Measurements from ENCODE around the gene OBSL1. TPM values are rescaled to one million over a fixed set of nuclear protein-coding genes. Genes with fewer than 3 reads are reported as not detected.

The OBSL1 gene
- total RNA-seq, 4 donors from 2014 or later = 51.9 to 123 (median 99.2) TPM

GRCh38 chr2:219538956-219539788 is 32.2 kb downstream of the OBSL1 start:
- Histone ChIP-seq H3K27ac (replicated peaks in 1 of 4) (peak overlapping the region in 2 of 4 donors; percentile 1 to 44), H3K4me1 (peaks cover 30 to 45% (median 39%) of the 10 kb centered on the region in 4 donors), H3K27me3 (peaks cover 0 to 4% (median 0%) of the 10 kb centered on the region in 4 donors), H3K36me3 (peaks cover 13 to 34% (median 27%) of the 10 kb centered on the region in 4 donors), H3K4me3 (no peak overlapping the region), H3K9me3 (no peaks in the 10 kb centered on the region)
- intact Hi-C loops (cut with DNase I) = no loop called here
- TF ChIP-seq POLR2AphosphoS5 (IDR thresholded peaks at IDR 0.05) = no peak
- TF ChIP-seq EP300 (IDR thresholded peaks at IDR 0.05) = no peak
- TF ChIP-seq POLR2A (IDR thresholded peaks at IDR 0.05; ENCODE audit: low read depth) = no peak
- no peak for TF ChIP-seq CTCF (IDR thresholded peaks at IDR 0.05)
- DNase-seq (ENCODE audit: extremely low spot score) = no peak
- 85% methylated on average over 15 of the region's 32 CpGs for WGBS

- Histone ChIP-seq H3K4me3 (no peak overlapping the region), H3K4me1 (peaks cover 28 to 41% (median 35%) of the 10 kb centered on the region in 4 donors), H3K36me3 (peaks cover 13 to 34% (median 27%) of the 10 kb centered on the region in 4 donors), H3K27ac (replicated peaks in 1 of 4) (peak overlapping the region in 1 of 4 donors; percentile 7), H3K27me3 (peaks cover 0 to 4% (median 0%) of the 10 kb centered on the region in 4 donors), H3K9me3 (no peaks in the 10 kb centered on the region)
- TF ChIP-seq POLR2A (IDR thresholded peaks at IDR 0.05; ENCODE audit: low read depth) = no peak
- TF ChIP-seq EP300 (IDR thresholded peaks at IDR 0.05) = no peak
- TF ChIP-seq CTCF (IDR thresholded peaks at IDR 0.05) = no peak
- no peak for TF ChIP-seq POLR2AphosphoS5 (IDR thresholded peaks at IDR 0.05)
- DNase-seq (ENCODE audit: extremely low spot score) = no peak
- 63% methylated on average over 6 of the region's 6 CpGs for WGBS
- intact Hi-C loops (cut with DNase I) = no loop called here
These were observed 32.8 kb downstream of the OBSL1 start for GRCh38 chr2:219538504-219538951.

GRCh38 chr2:219537657-219538488 is 33.5 kb downstream of the OBSL1 start:
- Histone ChIP-seq H3K4me3 (no peak overlapping the region), H3K36me3 (peaks cover 13 to 34% (median 27%) of the 10 kb centered on the region in 4 donors), H3K9me3 (no peaks in the 10 kb centered on the region), H3K4me1 (peaks cover 23 to 36% (median 30%) of the 10 kb centered on the region in 4 donors), H3K27me3 (peaks cover 0 to 4% (median 0%) of the 10 kb centered on the region in 4 donors), H3K27ac (replicated peaks in 1 of 4) (no peak overlapping the region)
- WGBS = 62% methylated on average over 7 of the region's 15 CpGs
- intact Hi-C loops (cut with DNase I) = no loop called here
- DNase-seq (ENCODE audit: extremely low spot score) = no peak
- no peak for TF ChIP-seq CTCF (IDR thresholded peaks at IDR 0.05)
- no peak for TF ChIP-seq POLR2A (IDR thresholded peaks at IDR 0.05; ENCODE audit: low read depth)
- TF ChIP-seq EP300 (IDR thresholded peaks at IDR 0.05) = no peak
- TF ChIP-seq POLR2AphosphoS5 (IDR thresholded peaks at IDR 0.05) = no peak

GRCh38 chr2:219536967-219537366 is 34.4 kb downstream of the OBSL1 start:
- no peak overlapping the region for H3K4me3 ChIP-seq
- TF ChIP-seq EP300 (IDR thresholded peaks at IDR 0.05) = no peak
- TF ChIP-seq POLR2A (IDR thresholded peaks at IDR 0.05; ENCODE audit: low read depth) = no peak
- no peak for TF ChIP-seq POLR2AphosphoS5 (IDR thresholded peaks at IDR 0.05)
- no peak for TF ChIP-seq CTCF (IDR thresholded peaks at IDR 0.05)
- H3K9me3 ChIP-seq = no peaks in the 10 kb centered on the region
- no peak overlapping the region for H3K27ac ChIP-seq (replicated peaks in 1 of 4)
- peaks cover 14 to 27% (median 21%) of the 10 kb centered on the region in 4 donors for H3K4me1 ChIP-seq
- DNase-seq (ENCODE audit: extremely low spot score) = no peak
- WGBS = 77% methylated on average over 4 of the region's 9 CpGs
- H3K27me3 ChIP-seq = peaks cover 0 to 4% (median 0%) of the 10 kb centered on the region in 4 donors
- H3K36me3 ChIP-seq = peaks cover 13 to 34% (median 27%) of the 10 kb centered on the region in 4 donors
- intact Hi-C loops (cut with DNase I) = no loop called here
